IMR-90 (cell line): ENCODE results near the gene LRRC55. TPM values are rescaled to one million over a fixed set of nuclear protein-coding genes. Genes with fewer than 3 reads are reported as not detected.
A peak's percentile ranks its signal among the peaks of the same experiment; 100 is the strongest.

Experiments
- ATAC-seq: fragments of 200-7000 bp; cut with Tn5 transposase; 2 replicates; pipeline ENCODE4 v1.9.1; 2020; ENCODE audit warnings: low read depth, mild to moderate bottlenecking, moderate library complexity
- BruUV-seq: library from RNA; stranded (reverse); fragments of 400-500 nt; replicated peaks from 2 replicates; lab custom pipeline; 2021; lab: Mats Ljungman, UMichigan
- CTCF ChIA-PET: fragments of 300-600 bp; formaldehyde crosslinking; extraction: SDS; loops from one replicate; lab custom pipeline; 2021; ENCODE audit warnings: antibody characterized with exemption; lab: Yijun Ruan, JAX
- POLR2A ChIA-PET: fragments of 300-600 bp; sonication (Branson Sonifier 250); formaldehyde crosslinking; loops from one replicate; lab custom pipeline; 2022; ENCODE audit warnings: antibody characterized with exemption; ENCODE audit not compliant: unreplicated experiment; lab: Charles Lee
- DNase-seq: peaks from one replicate; pipeline ENCODE4 v3.0.0; 2013
- H2AFZ ChIP-seq: replicated peaks from 2 replicates; pipeline ENCODE3; 2013; ENCODE audit warnings: low read length, mild to moderate bottlenecking; ENCODE audit not compliant: poor library complexity
- H2AK5ac ChIP-seq: 2 replicates; pipeline ENCODE4 v1.6.1; 2013; ENCODE audit warnings: low read depth, low read length, inconsistent platforms
- H2AK9ac ChIP-seq: replicated peaks from 2 replicates; pipeline ENCODE3; 2013; ENCODE audit warnings: mild to moderate bottlenecking, low read depth, low read length, moderate library complexity; ENCODE audit not compliant: poor library complexity
- H2BK120ac ChIP-seq: 2 replicates; pipeline ENCODE4 v1.6.1; 2013; ENCODE audit warnings: low read depth, low read length, inconsistent platforms
- H2BK15ac ChIP-seq: 3 replicates; pipeline ENCODE4 v1.6.1; 2013; ENCODE audit warnings: low read depth, low read length, inconsistent platforms
- H2BK20ac ChIP-seq: 2 replicates; pipeline ENCODE4 v1.6.1; 2013; ENCODE audit warnings: low read depth, mild to moderate bottlenecking, inconsistent platforms, low read length, moderate library complexity
- H2BK5ac ChIP-seq: 2 replicates; pipeline ENCODE4 v1.6.1; 2013; ENCODE audit warnings: mild to moderate bottlenecking, low read depth, low read length, inconsistent platforms; ENCODE audit not compliant: poor library complexity, severe bottlenecking
- H3K14ac ChIP-seq: replicated peaks from 2 replicates; pipeline ENCODE4 v1.6.1; 2013; ENCODE audit warnings: low read depth, low read length, inconsistent platforms
- H3K18ac ChIP-seq: 2 replicates; pipeline ENCODE4 v1.6.1; 2013; ENCODE audit warnings: low read depth, low read length, control low read depth
- H3K23ac ChIP-seq: 2 replicates; pipeline ENCODE4 v1.6.1; 2013; ENCODE audit warnings: low read depth, low read length, inconsistent platforms
- H3K27ac ChIP-seq: 2 replicates; pipeline ENCODE4 v1.5.1; 2013; ENCODE audit warnings: mild to moderate bottlenecking, control low read depth, low read length; ENCODE audit not compliant: insufficient read depth
- H3K27me3 ChIP-seq: 2 replicates; pipeline ENCODE4 v1.6.1; 2013; ENCODE audit warnings: low read length; ENCODE audit not compliant: control insufficient read depth, insufficient read depth
- H3K36me3 ChIP-seq: 2 replicates; pipeline ENCODE4 v1.6.1; 2013; ENCODE audit warnings: low read length, mixed read lengths; ENCODE audit not compliant: control insufficient read depth, insufficient read depth
- H3K4ac ChIP-seq: 2 replicates; pipeline ENCODE4 v1.6.1; 2013; ENCODE audit warnings: low read depth, low read length, inconsistent platforms
- H3K4me1 ChIP-seq: 2 replicates; pipeline ENCODE4 v1.6.1; 2013; ENCODE audit warnings: low read length, mixed read lengths; ENCODE audit not compliant: control insufficient read depth, insufficient read depth
- H3K4me2 ChIP-seq: 2 replicates; pipeline ENCODE4 v1.6.1; 2013; ENCODE audit warnings: low read depth, mild to moderate bottlenecking, control low read depth, low read length, moderate library complexity
- H3K4me3 ChIP-seq: 2 replicates; pipeline ENCODE4 v1.5.1; 2013; ENCODE audit warnings: low read depth, mild to moderate bottlenecking, control low read depth, low read length, moderate library complexity; ENCODE audit not compliant: insufficient read depth
- H3K56ac ChIP-seq: 2 replicates; pipeline ENCODE4 v1.6.1; 2013; ENCODE audit warnings: low read length, inconsistent platforms; ENCODE audit not compliant: insufficient read depth; ENCODE audit errors: extremely low read depth
- H3K79me1 ChIP-seq, 2 experiments: 2 replicates each; pipeline ENCODE4 v1.6.1; 2013; ENCODE audit warnings: low read length in 2 of 2, inconsistent platforms in 1 of 2, low read depth in 1 of 2
- H3K9ac ChIP-seq: 2 replicates; pipeline ENCODE4 v1.6.1; 2013; ENCODE audit warnings: low read depth, low read length, control low read depth
- H3K9me1 ChIP-seq: 2 replicates; pipeline ENCODE4 v1.6.1; 2013; ENCODE audit warnings: low read length, inconsistent platforms; ENCODE audit not compliant: insufficient read depth
- H3K9me3 ChIP-seq: 2 replicates; pipeline ENCODE4 v1.6.1; 2013; ENCODE audit warnings: low read length; ENCODE audit not compliant: control insufficient read depth, insufficient read depth
- H4K20me1 ChIP-seq: 2 replicates; pipeline ENCODE4 v1.6.1; 2013; ENCODE audit warnings: low read length, inconsistent platforms; ENCODE audit not compliant: insufficient read depth
- H4K5ac ChIP-seq: 2 replicates; pipeline ENCODE4 v1.6.1; 2013; ENCODE audit warnings: mild to moderate bottlenecking, low read depth, low read length, control low read depth
- H4K8ac ChIP-seq, 2 experiments: 2 replicates each; pipeline ENCODE4 v1.6.1; 2013; ENCODE audit warnings: low read depth in 2 of 2, low read length in 2 of 2, control low read depth in 1 of 2, inconsistent platforms in 1 of 2
- H4K91ac ChIP-seq: 2 replicates; pipeline ENCODE4 v1.6.1; 2013; ENCODE audit warnings: low read depth, low read length, inconsistent platforms; ENCODE audit not compliant: insufficient read depth
- BHLHE40 ChIP-seq: fragments of 150-350 bp; IDR thresholded peaks from 2 replicates; pipeline ENCODE4 v1.6.1; 2016; ENCODE audit warnings: mild to moderate bottlenecking, low read depth, low read length
- CEBPB ChIP-seq: IDR thresholded peaks from 2 replicates; pipeline ENCODE4 v1.6.1; 2012; ENCODE audit warnings: low read depth, low read length, improper control_type of control experiment
- CHD1 ChIP-seq: IDR thresholded peaks from 2 replicates; pipeline ENCODE4 v1.6.1; 2012; ENCODE audit warnings: low read depth, low read length, improper control_type of control experiment
- FOS ChIP-seq: fragments of 150-350 bp; IDR thresholded peaks from 2 replicates; pipeline ENCODE4 v1.6.1; 2016; ENCODE audit warnings: low read depth, low read length
- MAFK ChIP-seq: IDR thresholded peaks from 2 replicates; pipeline ENCODE4 v1.6.1; 2012; ENCODE audit warnings: low read depth, low read length, improper control_type of control experiment
- MAZ ChIP-seq: IDR thresholded peaks from 2 replicates; pipeline ENCODE4 v1.6.1; 2012; ENCODE audit warnings: low read depth, mild to moderate bottlenecking, low read length, improper control_type of control experiment, moderate library complexity, borderline replicate concordance
- MXI1 ChIP-seq: IDR thresholded peaks from 2 replicates; pipeline ENCODE4 v1.6.1; 2012; ENCODE audit warnings: low read depth, mild to moderate bottlenecking, low read length, moderate library complexity, borderline replicate concordance
- NFE2L2 ChIP-seq: fragments of 150-350 bp; IDR thresholded peaks from 2 replicates; pipeline ENCODE4 v1.6.1; 2016; ENCODE audit warnings: low read depth, mild to moderate bottlenecking, low read length
- POLR2A ChIP-seq: IDR thresholded peaks from 2 replicates; pipeline ENCODE4 v1.6.1; 2012; ENCODE audit warnings: mild to moderate bottlenecking, low read depth, low read length
- RAD21 ChIP-seq: IDR thresholded peaks from 2 replicates; pipeline ENCODE4 v1.6.1; 2012; ENCODE audit warnings: low read length, improper control_type of control experiment
- RCOR1 ChIP-seq: IDR thresholded peaks from 2 replicates; pipeline ENCODE4 v1.6.1; 2012; ENCODE audit warnings: mild to moderate bottlenecking, low read length, improper control_type of control experiment; ENCODE audit not compliant: insufficient replicate concordance
- RFX5 ChIP-seq: IDR thresholded peaks from 2 replicates; pipeline ENCODE4 v1.8.0; 2012; ENCODE audit warnings: low read depth, mild to moderate bottlenecking, low read length, moderate library complexity
- SMC3 ChIP-seq: fragments of 150-350 bp; IDR thresholded peaks from 2 replicates; pipeline ENCODE4 v1.6.1; 2016; ENCODE audit warnings: low read depth, mild to moderate bottlenecking, antibody characterized with exemption, low read length, moderate library complexity
- WGBS, 2 experiments: methylation state at CpG; one replicate each; pipeline versions ENCODE4 v1.1.5 to v1.1.7; 2013; ENCODE audit warnings: missing lambda C conversion rate in 2 of 2; ENCODE audit not compliant: insufficient read length in 1 of 2; ENCODE audit errors: extremely low coverage in 2 of 2; 5-methylcytosine and 5-hydroxymethylcytosine counted together
- dilution Hi-C: fragments of 300-500 bp; cut with HindIII; formaldehyde crosslinking; loops from one replicate; pipeline ENCODE4 v1.14.3; 2018; ENCODE audit warnings: low sequenced_read_pairs; ENCODE audit not compliant: unreplicated experiment
- in situ Hi-C: fragments of 300-500 bp; cut with MboI; formaldehyde crosslinking; loops from 3 replicates; pipeline ENCODE4 v1.14.3; 2019; ENCODE audit warnings: low sequenced_read_pairs, inconsistent platforms, mixed read lengths
- intact Hi-C: fragments of 100-400 bp; cut with micrococcal nuclease; formaldehyde crosslinking; loops from 2 replicates; pipeline ENCODE4 v1.10.0; 2022
- polyA plus RNA-seq, 3 experiments: library from polyadenylated mRNA; depleted of rRNA; stranded (reverse); fragments of >200 nt; gene quantifications; 2 replicates each; pipeline ENCODE4 v1.2.3, GENCODE V29; 2012; ENCODE audit warnings: low replicate concordance in 1 of 3
- total RNA-seq: library from RNA; depleted of rRNA; stranded (reverse); fragments of >200 nt; gene quantifications from 2 replicates; pipeline ENCODE4 v1.2.3, GENCODE V29; 2012
- TF ChIP-seq, protein P1 (sequence below): fragments of 150-350 bp; IDR thresholded peaks from 2 replicates; pipeline ENCODE4 v1.6.1; 2016; ENCODE audit warnings: low read depth, mild to moderate bottlenecking, low read length, moderate library complexity, borderline replicate concordance
- TF ChIP-seq, protein P2 (sequence below): conservative IDR thresholded peaks from 2 replicates; pipeline ENCODE4 v1.5.1; 2012; ENCODE audit warnings: mild to moderate bottlenecking, low read depth, low read length, improper control_type of control experiment

LRRC55 gene
- total and polyA plus RNA-seq, 2 of the 4 experiments (the other 2 are of a cell fraction), result not detected

DNA sequence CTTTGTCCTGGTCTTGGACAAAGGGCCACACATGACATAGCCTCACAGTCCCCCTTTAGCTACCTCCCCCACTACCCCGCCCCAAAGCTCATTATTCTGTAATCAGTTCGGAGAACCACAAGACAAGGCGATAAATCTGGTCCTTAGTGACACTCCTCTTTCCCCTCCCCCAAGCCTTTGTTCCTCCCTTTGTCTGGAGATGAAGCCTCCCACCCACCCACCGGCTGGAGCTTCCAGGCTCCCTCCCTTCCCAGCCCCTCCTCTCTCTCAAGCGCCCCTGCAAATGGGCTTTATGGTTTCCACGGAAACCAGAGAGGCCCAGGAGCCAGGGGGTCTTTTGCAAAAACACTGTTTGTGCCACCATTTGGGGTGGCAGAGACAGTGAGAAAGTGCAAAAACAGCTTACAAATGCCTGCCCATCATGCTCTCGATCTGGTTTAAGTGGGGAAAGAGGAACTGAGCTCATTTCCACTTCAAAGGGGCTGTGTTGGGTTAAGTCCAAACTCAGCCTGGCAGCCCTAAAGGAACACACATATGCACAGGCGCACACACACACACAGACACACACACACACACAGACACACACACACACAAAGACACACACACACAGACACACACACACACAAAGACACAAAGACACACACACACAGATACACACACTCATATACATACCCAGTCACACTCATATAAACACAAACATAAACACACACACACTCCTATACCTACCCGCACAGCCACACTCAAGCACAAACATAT, 31.8 kb downstream of the LRRC55 start:
- ATAC-seq (no peak; the same call in 1 of the 2 replicates), DNase-seq (peak; percentile 21)
- H3K36me3 ChIP-seq, result no peaks in the 10 kb centered on the region
- no peaks in the 10 kb centered on the region for H3K27me3 ChIP-seq
- H4K20me1 ChIP-seq, result no peaks in the 10 kb centered on the region
- 20 to 100% methylated on average over 1 to 3 of the region's 9 CpGs for WGBS, 2 experiments
- H3K4me2 ChIP-seq, result no peak overlapping the region; the same call in 1 of the 2 replicates
- H3K4me3 ChIP-seq, result no peak overlapping the region
- H3K9me1 ChIP-seq, result peaks cover 10% of the 10 kb centered on the region
- peak overlapping the region; percentile 56 for H3K18ac ChIP-seq
- H4K91ac ChIP-seq, result peak overlapping the region; percentile 89
- peak overlapping the region; percentile 83; the same call in 1 of the 2 replicates for H3K56ac ChIP-seq
- H3K4ac ChIP-seq, result peak overlapping the region; percentile 93
- H4K5ac ChIP-seq, result peak overlapping the region; percentile 33; the same call in 1 of the 2 replicates
- H3K14ac ChIP-seq, result peak overlapping the region; percentile 68
- H2AK5ac ChIP-seq, result peak overlapping the region; percentile 95
- peaks cover 16% of the 10 kb centered on the region for H3K4me1 ChIP-seq
- in situ Hi-C loops, result no loop called here
- peak overlapping the region; percentile 82 for H2AK9ac ChIP-seq
- H3K79me1 ChIP-seq, result no peaks in the 10 kb centered on the region
- no peak overlapping the region for H3K9ac ChIP-seq
- intact Hi-C loops, result loop anchor here (5.0 kb wide), 1 partner anchor 141 kb away; no protein-coding TSS in a partner anchor
- peak overlapping the region; percentile 98 for H2BK120ac ChIP-seq
- H4K8ac ChIP-seq, result peak overlapping the region; percentile 61 to 80; a peak in 3 of 4 replicates
- peak overlapping the region; percentile 97 for H2BK20ac ChIP-seq
- dilution Hi-C loops, result no loop called here
- H3K27ac ChIP-seq, result peak overlapping the region; percentile 79; the same call in 1 of the 2 replicates
- H3K23ac ChIP-seq, result peak overlapping the region; percentile 92
- peak overlapping the region; percentile 73 for H2BK5ac ChIP-seq
- POLR2A ChIA-PET, result interaction anchor here (0.6 kb wide), 1 partner anchor 36 kb away, joined by 4 read pairs; no protein-coding TSS in a partner anchor
- peak overlapping the region; percentile 41; the same call in 2 of the 3 replicates for H2BK15ac ChIP-seq
- peak overlapping the region; percentile 89 for H2AFZ ChIP-seq
- CTCF ChIA-PET, result interaction anchor here (0.6 to 1.2 kb wide), 2 partner anchors 11 to 16 kb away, joined by 3 read pairs; no protein-coding TSS in a partner anchor
- no peaks in the 10 kb centered on the region for H3K9me3 ChIP-seq
- no TSS peak for BruUV-seq
- TF ChIP-seq SMC3 (no peak), MAFK (no peak), MAZ (no peak), MXI1 (no peak), CHD1 (no peak), CEBPB (no peak), POLR2A (no peak), NFE2L2 (no peak), BHLHE40 (no peak), RFX5 (no peak), RAD21 (no peak), FOS (no peak), RCOR1 (no peak)
- TF ChIP-seq, protein P1, sequence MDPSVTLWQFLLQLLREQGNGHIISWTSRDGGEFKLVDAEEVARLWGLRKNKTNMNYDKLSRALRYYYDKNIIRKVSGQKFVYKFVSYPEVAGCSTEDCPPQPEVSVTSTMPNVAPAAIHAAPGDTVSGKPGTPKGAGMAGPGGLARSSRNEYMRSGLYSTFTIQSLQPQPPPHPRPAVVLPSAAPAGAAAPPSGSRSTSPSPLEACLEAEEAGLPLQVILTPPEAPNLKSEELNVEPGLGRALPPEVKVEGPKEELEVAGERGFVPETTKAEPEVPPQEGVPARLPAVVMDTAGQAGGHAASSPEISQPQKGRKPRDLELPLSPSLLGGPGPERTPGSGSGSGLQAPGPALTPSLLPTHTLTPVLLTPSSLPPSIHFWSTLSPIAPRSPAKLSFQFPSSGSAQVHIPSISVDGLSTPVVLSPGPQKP, result no peak
- TF ChIP-seq, protein P2, sequence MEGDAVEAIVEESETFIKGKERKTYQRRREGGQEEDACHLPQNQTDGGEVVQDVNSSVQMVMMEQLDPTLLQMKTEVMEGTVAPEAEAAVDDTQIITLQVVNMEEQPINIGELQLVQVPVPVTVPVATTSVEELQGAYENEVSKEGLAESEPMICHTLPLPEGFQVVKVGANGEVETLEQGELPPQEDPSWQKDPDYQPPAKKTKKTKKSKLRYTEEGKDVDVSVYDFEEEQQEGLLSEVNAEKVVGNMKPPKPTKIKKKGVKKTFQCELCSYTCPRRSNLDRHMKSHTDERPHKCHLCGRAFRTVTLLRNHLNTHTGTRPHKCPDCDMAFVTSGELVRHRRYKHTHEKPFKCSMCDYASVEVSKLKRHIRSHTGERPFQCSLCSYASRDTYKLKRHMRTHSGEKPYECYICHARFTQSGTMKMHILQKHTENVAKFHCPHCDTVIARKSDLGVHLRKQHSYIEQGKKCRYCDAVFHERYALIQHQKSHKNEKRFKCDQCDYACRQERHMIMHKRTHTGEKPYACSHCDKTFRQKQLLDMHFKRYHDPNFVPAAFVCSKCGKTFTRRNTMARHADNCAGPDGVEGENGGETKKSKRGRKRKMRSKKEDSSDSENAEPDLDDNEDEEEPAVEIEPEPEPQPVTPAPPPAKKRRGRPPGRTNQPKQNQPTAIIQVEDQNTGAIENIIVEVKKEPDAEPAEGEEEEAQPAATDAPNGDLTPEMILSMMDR, result no peak
